Measurements from ENCODE around the gene AP5S1. TPM values are rescaled to one million over a fixed set of nuclear protein-coding genes. Genes with fewer than 3 reads are reported as not detected.
A peak's percentile ranks its signal among the peaks of the same experiment; 100 is the strongest.

The AP5S1 gene
- total and polyA plus RNA-seq, 2 of the 13 experiments (the other 11 are each of a cell fraction or from before 2014, with no cell fraction given), result 7.9 to 23.2 TPM

- 0 out of 2 replicates have a peak, but pooled peaks have one; percentile 1 for TF ChIP-seq ZFP91 (CRISPR knock-in tag; IDR thresholded peaks at IDR 0.05; ENCODE audit: borderline replicate concordance)
- TF ChIP-seq, protein P1, sequence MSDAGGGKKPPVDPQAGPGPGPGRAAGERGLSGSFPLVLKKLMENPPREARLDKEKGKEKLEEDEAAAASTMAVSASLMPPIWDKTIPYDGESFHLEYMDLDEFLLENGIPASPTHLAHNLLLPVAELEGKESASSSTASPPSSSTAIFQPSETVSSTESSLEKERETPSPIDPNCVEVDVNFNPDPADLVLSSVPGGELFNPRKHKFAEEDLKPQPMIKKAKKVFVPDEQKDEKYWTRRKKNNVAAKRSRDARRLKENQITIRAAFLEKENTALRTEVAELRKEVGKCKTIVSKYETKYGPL (CRISPR knock-in tag; IDR thresholded peaks at IDR 0.05), result no peak
- peak; percentile 42 for TF ChIP-seq SALL1 (CRISPR knock-in tag; IDR thresholded peaks at IDR 0.05)
- no peak for TF ChIP-seq ZKSCAN1 (IDR thresholded peaks at IDR 0.05; ENCODE audit: low read length)
- TF ChIP-seq ZNF235 (CRISPR knock-in tag; IDR thresholded peaks at IDR 0.05; ENCODE audit: borderline replicate concordance), result no peak
- TF ChIP-seq, protein P2, sequence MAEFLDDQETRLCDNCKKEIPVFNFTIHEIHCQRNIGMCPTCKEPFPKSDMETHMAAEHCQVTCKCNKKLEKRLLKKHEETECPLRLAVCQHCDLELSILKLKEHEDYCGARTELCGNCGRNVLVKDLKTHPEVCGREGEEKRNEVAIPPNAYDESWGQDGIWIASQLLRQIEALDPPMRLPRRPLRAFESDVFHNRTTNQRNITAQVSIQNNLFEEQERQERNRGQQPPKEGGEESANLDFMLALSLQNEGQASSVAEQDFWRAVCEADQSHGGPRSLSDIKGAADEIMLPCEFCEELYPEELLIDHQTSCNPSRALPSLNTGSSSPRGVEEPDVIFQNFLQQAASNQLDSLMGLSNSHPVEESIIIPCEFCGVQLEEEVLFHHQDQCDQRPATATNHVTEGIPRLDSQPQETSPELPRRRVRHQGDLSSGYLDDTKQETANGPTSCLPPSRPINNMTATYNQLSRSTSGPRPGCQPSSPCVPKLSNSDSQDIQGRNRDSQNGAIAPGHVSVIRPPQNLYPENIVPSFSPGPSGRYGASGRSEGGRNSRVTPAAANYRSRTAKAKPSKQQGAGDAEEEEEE (CRISPR knock-in tag; IDR thresholded peaks at IDR 0.05; ENCODE audit: borderline replicate concordance), result no peak
- 0 out of 2 replicates have a peak, but pooled peaks have one; percentile 7 for TF ChIP-seq ZNF691 (CRISPR knock-in tag; IDR thresholded peaks at IDR 0.05; ENCODE audit: borderline replicate concordance, low read depth)
- TF ChIP-seq ZNF281 (CRISPR knock-in tag; IDR thresholded peaks at IDR 0.05; ENCODE audit: borderline replicate concordance), result peak; percentile 61; the same call in 1 of the 2 replicates
- TF ChIP-seq KDM5A (IDR thresholded peaks at IDR 0.05; ENCODE audit: borderline replicate concordance, low read length), result no peak
- TF ChIP-seq POGZ (CRISPR knock-in tag; IDR thresholded peaks at IDR 0.05), result no peak
- 0 out of 2 replicates have a peak, but pooled peaks have one; percentile 8 for TF ChIP-seq SMAD3 (CRISPR knock-in tag; IDR thresholded peaks at IDR 0.05)
- no peak for TF ChIP-seq IKZF1 (IDR thresholded peaks at IDR 0.05)
- no peak for TF ChIP-seq SUZ12 (IDR thresholded peaks at IDR 0.05; ENCODE audit: low read depth, low read length)
- peak; percentile 8; the same call in 1 of the 2 replicates for TF ChIP-seq ZBTB2 (CRISPR knock-in tag; IDR thresholded peaks at IDR 0.05; ENCODE audit: low read depth)
- peak; percentile 46 for TF ChIP-seq IRX3 (CRISPR knock-in tag; IDR thresholded peaks at IDR 0.05; ENCODE audit: borderline replicate concordance, low read depth)
- TF ChIP-seq, protein P3, sequence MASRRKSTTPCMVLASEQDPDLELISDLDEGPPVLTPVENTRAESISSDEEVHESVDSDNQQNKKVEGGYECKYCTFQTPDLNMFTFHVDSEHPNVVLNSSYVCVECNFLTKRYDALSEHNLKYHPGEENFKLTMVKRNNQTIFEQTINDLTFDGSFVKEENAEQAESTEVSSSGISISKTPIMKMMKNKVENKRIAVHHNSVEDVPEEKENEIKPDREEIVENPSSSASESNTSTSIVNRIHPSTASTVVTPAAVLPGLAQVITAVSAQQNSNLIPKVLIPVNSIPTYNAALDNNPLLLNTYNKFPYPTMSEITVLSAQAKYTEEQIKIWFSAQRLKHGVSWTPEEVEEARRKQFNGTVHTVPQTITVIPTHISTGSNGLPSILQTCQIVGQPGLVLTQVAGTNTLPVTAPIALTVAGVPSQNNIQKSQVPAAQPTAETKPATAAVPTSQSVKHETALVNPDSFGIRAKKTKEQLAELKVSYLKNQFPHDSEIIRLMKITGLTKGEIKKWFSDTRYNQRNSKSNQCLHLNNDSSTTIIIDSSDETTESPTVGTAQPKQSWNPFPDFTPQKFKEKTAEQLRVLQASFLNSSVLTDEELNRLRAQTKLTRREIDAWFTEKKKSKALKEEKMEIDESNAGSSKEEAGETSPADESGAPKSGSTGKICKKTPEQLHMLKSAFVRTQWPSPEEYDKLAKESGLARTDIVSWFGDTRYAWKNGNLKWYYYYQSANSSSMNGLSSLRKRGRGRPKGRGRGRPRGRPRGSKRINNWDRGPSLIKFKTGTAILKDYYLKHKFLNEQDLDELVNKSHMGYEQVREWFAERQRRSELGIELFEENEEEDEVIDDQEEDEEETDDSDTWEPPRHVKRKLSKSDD (CRISPR knock-in tag; IDR thresholded peaks at IDR 0.05; ENCODE audit: low read depth), result peak; percentile 62; the same call in 1 of the 2 replicates
Measured at GRCh38 chr20:3786126-3786484, 34.2 kb upstream of the AP5S1 start (continued).

All from HepG2 (cell line).